Measurements from ENCODE around the gene GADD45A.
A peak's percentile ranks its signal among the peaks of the same experiment; 100 is the strongest.
"Not testable (repeated sequence)": the region's sequence is repeated elsewhere in the genome, so short reads cannot be mapped to it uniquely, and the experiment has no call there.

GADD45A gene

DNA sequence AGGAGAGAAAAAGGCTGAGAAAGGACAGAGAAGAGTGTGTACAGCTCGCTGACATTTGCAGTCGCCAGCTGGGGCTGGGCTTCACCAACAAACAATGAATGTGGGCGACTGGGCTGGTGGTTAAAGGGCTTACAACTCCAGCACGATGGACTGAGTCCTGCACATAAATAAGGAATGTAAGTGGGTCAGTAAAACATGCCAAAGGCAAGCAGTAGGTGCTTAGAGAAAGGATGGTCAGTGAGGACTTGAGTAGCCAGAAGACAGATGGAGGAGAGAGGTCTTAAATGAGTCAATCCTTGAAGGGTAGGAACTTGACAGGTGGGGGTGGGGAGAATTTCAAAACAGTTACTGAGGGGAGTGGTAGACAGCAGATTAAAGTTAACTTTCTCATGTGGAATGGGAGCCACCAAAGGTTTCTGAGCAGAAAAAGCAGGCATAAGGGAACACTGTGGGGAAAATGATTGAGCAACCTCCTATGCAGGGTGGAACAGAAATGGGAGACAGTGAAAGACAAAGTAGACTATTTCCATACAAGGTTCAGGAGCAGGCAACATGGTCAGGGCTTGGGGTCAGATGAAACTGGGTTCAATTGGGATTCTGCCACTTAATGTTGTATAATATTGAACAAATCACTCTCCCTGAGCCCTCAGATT lies 37.4 kb downstream of the GADD45A start:
- DNase-seq = no peak

DNA sequence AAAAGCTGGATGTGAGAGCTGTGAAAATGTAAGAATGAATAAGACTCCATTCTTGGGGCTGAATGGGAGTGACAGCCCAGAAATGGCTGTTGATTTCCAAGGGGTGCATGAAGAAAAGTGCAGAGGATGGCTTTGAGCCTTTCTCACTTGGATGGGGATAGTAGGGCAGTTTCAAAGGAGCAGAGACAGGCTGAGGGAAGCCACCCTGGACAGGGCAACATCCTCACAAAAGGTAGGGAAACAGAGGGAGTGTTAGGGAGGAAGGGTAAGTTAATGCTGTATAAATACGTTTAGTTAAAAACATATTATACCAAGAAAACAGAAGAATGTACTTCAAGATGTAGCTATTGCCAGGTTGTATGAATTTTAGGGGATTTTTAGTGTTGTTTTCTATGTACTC lies 38.1 kb downstream of the GADD45A start:
- no peak for DNase-seq

DNA sequence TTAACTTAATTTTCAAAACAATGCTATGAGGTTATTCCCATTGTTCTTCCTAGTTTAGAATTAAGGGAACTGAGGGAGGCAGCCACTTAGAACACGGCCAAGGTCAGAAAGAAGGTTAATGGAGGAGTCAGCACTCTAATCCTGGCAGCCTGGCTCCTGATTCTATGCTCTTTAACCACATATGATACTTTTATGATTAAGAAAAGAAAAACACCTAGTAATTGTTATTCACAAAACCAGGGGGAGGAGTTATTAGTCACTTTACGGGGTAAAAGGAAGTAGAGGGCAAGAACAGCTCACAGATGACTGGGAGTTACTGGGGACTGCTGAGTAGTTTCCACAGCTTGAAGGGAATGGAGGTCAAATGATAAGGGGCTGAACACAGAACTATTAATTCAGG lies 38.6 kb downstream of the GADD45A start:
- no peak for DNase-seq

DNA sequence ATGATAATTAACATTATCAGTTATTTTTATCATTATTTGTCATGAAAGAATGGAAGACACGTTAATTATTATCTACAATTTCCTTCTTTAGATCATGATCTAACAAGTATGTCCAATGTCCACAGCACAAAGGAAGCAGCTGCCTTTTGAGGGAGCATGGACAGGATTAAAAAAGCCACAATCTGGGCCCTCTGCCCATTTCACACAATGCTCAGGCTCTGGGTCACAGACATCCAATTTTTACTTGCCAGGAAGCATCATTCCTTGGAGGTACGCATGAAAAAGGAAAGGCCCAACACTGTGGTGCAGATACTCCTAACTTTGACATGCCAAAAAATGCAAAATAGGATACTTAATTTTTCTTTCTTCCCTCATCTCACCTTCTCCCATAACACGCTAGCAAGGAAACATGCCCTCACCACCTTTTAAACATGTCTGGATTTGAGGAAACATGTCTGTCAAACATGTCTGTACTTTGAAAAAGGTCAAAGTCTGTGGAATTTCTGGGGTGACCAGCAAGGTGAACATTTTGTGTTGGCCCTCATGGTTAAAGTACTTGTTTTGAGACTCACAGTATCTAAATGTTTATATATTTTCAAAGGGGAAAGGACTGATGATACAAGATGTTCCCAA lies 40.0 kb downstream of the GADD45A start:
- DNase-seq = no peak

DNA sequence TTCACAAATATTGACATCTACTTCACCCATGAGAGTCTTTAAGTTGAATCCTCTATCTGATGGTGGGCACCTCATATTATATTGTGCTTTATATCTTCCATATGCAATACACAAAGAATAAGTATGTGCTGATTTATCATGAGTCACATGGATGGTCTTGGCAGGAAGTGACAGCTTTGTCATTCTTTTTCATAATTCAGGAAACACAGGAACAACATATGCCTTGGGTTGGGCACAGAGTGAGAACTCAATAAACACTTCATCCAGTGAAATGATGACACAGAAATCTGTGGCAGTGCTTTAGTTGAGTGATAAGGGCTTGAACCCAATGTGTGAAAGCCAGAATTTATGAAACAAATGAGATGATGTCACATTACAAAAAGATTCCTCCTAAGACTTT lies 41.2 kb downstream of the GADD45A start:
- DNase-seq = no peak

DNA sequence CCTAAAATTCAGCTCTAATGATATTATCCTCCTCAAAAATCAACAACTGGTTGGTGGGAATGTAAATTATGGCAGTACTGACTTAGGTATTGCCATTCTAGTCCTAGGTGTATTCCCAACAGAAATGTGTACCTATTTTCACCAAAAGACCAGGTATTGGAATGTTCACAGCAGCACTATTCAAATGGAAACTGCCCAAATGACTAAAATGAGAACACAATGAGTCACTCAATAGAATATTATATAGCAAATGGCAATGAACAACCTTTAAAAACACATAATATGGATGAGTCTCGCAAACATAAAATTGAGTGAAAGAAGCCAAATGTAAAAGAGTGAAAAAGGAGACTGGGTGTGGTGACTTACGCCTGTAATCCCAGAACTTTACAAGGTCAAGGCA lies 44.9 kb downstream of the GADD45A start:
- DNase-seq = no peak

DNA sequence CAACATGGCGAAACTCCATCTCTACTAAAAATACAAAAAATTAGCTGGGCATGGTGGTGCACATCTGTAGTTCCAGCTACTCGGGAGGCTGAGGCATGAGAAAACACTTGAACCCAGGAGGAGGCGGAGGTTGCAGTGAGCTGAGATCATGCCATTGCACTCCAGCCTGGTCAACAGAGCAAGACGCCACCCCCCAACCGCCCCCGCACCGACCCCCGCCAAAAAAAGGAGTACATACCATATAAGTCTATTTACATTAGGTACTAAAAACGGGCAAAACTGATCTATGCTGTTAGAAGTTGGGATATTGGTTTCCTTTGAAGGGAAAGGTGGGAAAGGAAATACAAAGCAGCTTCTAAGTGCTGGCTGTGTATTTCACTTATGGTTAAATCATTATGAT lies 45.3 kb downstream of the GADD45A start:
- DNase-seq = not testable (repeated sequence)

DNA sequence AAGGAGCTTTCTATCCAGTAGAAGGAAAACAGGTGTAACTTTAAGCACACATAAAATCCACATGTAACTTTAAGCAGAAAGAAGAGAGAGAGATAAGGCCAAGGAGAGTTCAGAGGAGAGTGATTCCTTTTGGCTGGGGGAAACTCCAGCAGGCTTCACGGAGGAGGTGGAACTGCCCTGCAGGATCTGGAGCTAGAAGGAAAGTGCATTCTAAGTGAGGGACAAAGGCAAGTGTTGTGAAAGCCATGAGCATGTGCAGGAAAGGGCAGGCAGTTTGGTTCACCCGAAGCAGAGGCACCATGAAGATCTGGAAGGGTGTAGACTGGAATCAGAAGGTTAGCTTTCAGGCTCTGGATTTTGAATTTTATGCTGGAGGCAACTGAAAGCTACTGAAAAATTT lies 46.3 kb downstream of the GADD45A start:
- no peak for DNase-seq

DNA sequence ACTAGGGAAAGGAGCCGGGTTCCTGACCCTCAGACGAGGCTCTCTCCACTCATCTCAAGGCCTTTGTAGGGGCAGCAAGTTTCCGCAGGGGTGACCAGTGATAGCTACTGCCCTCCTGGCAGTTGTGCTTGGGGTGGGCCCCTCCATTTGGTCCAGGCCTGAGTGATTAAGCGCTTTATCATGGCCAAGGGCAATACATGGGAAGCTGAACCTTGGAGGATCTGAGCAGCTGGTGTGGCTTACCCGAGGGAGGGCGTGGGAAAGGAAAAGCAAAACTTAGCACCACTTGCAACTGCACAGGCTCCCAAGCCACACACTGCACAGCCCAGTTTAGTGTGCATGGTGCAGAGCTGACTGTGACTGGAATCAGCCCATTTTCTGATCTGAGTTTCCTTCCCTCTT lies 47.8 kb downstream of the GADD45A start:
- DNase-seq = no peak

DNA sequence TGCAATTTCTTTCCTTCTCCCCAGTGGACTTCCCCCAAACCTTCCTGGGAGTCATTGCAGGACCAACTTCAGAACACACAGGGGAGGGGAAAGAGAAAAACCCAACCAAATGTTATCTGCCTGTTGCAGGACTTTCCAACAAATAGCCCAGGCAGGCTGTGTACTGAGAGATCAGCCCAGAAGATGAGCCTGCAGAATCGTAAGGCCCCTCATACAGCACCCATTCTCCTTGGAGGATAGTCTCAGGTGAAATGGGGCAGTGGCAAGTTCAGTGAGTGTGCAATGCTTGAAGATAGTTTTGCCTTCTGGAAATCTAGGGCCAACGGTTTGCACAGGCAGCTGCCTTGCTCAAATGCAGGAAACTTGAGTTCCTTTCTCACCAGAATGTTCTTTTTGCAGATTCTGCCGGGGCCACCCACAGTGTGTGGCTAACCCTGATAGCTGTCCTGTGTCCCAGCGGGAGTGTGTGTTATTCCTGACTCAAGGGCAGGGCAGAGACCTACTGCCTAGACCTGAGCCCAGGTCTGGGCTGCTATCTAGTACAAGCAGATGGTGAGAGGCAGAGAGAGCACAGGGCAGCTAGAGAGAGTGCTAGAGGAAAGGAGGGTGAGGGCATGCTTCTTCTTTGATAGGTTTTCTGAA lies 48.8 kb downstream of the GADD45A start:
- no peak for DNase-seq

DNA sequence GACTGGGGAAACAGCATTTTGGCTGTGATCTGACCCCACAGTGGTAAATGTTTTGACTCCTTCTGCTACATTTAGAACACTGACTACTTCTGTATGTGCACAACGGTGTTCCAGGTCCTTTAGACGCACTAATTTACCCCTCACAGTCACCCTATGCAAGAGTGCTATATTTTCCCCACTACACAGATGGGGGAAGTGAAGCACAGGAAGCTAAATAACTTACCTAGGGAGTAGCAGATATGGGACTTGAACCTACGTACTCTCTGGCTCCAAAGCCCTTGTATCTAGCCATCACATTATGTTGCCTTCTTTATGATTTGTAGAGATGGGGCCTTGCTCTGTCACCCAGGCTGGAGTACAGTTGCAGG lies 49.3 kb downstream of the GADD45A start:
- no peak for DNase-seq

DNA sequence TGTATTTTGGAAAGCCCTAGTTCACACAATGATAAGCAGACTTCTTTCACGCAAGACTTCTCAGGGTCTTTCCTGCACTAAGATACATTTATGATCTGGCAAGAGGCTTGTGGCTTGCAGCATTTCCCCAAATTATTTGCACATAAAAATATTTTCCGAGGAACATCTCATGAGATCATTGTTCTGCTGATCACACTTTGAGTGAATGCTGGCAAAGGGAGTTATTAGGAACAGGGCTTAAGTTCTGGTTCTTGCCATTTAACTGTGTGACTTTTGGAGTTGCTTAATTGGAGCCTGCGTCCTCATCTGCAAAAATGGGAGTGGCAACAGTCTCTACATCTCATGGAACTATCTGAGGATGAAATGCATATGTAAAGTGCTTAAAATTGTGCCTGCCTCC lies 50.2 kb downstream of the GADD45A start:
- no peak for DNase-seq

DNA sequence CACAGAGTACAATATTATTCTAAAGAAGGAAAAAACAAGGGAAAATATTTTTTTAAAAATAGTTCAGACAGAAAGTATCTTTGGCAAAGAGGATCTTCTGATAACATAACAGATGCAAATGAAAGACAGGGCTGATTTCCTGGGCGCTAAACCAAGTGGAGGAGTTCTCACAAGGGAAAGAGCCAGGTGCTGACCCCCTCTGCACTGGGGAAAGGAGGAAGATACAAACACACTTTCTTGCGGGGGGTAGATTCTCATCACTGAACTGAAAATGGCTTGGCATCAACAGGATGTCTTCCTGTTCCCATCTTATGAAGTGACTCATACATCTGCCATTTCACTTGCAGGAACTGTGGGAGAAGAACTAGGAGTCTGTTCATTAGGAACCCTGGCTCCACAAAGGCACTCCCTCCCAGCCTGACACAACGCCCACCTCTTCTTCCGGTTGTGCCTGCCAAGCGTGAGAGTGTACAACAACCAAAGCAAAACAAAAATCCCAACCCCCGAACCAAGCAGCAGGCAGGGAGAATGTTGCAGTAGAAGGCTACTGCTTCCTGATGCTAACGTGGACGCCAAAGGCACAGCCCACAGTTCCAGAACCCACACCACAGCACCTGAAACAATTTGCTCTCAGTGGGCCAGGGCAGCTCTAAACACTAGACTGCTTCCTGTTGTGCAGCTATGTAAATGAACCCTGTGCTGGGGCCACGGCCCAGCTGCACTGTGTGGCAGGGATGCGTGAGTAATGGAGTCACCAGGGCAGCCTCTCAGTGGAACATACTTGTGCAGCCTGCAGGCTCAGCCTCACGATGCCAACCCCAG lies 51.0 kb downstream of the GADD45A start:
- DNase-seq = peak; percentile 55

DNA sequence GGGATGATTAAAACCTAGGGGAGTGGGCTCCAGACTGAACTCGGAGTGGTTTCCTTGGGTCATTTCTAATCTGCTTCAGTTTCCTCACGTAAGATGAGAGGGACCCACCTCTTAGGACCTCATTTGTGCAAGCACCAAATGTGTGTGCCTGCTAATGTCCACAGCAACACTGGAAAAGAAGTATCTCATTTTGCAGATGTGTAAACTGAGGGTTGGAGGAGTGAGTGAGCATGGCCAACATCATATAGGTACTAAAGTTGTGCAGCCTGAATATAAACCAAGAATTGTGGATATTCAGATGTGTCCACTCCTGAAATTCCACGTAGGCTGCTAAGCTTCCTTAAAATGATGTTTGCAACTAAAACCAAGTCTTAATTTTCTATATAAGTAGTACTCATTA lies 51.7 kb downstream of the GADD45A start:
- DNase-seq = no peak

DNA sequence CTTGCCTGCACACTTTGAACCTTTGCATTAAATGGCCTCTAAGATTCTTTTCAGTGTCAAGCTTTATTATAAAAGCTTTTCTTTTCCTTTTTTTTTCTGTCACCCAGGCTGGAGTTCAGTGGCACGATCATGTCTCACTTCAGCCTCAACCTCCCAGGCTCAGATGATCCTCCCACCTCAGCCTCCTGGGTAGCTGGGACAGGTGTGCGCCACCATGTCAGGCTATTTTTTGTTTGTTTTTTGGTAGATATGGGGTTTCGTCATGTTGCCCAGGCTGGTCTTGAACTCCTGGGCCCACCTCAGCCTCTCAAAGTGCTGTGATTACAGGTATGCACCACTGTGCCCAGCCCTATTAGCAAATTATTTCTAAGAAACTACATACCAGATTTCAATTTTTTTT lies 52.9 kb downstream of the GADD45A start:
- DNase-seq = no peak

Measured in NCI-H1694 treated with DMSO at 0.1 percent for 48 hours (cell line).